Endothelial cell of umbilical vein (primary cell): ENCODE measurements around the gene DPY30. TPM values are rescaled to one million over a fixed set of nuclear protein-coding genes. Genes with fewer than 3 reads are reported as not detected.

ENCODE experiments used
- BruUV-seq: library from RNA; stranded (reverse); fragments of 400-500 nt; replicated peaks from 2 replicates; lab custom pipeline; 2021; lab: Mats Ljungman, UMichigan
- CTCF ChIA-PET: fragments of 300-600, 350-600 bp; sonication (Branson Sonifier 250); formaldehyde crosslinking; loops from one replicate; lab custom pipeline; 2021; ENCODE audit warnings: antibody characterized with exemption, inconsistent platforms; lab: Charles Lee
- POLR2A ChIA-PET: fragments of 300-600, 350-600 bp; sonication (Branson Sonifier 250); formaldehyde crosslinking; loops from one replicate; lab custom pipeline; 2021; ENCODE audit warnings: antibody characterized with exemption, inconsistent platforms; lab: Charles Lee
- DNase-seq: peaks from one replicate; pipeline ENCODE4 v3.0.0-alpha.2; 2011; ENCODE audit warnings: low read depth, low spot score
- FAIRE-seq: peaks from 2 replicates; lab custom pipeline; 2011; peaks lifted over from hg19 to GRCh38; lab: Jason Lieb, UNC
- H2AFZ ChIP-seq: 2 replicates; pipeline ENCODE4 v1.6.0; 2012; ENCODE audit warnings: low read depth, low read length, control low read depth, inconsistent platforms
- H3K27ac ChIP-seq: 2 replicates; pipeline ENCODE4 v1.5.1; 2011; ENCODE audit warnings: low read depth, mild to moderate bottlenecking, control low read depth, low read length, moderate library complexity; ENCODE audit not compliant: insufficient read depth
- H3K27me3 ChIP-seq, 2 experiments: 2 replicates each; pipeline versions ENCODE4 v1.6.0 to v1.6.1; 2011; ENCODE audit warnings: low read length in 2 of 2, mixed read lengths in 1 of 2; ENCODE audit not compliant: control insufficient read depth in 2 of 2, insufficient read depth in 2 of 2
- H3K36me3 ChIP-seq, 2 experiments: 2 replicates in 1 of 2; 3 replicates in 1 of 2; pipeline ENCODE4 v1.5.1; 2011; ENCODE audit warnings: low read length in 2 of 2, mild to moderate bottlenecking in 1 of 2, moderate library complexity in 1 of 2; ENCODE audit not compliant: control insufficient read depth in 2 of 2, insufficient read depth in 2 of 2; ENCODE audit errors: extremely low read depth in 1 of 2
- H3K4me1 ChIP-seq: 3 replicates; pipeline ENCODE4 v1.5.1; 2011; ENCODE audit warnings: mild to moderate bottlenecking, low read length; ENCODE audit not compliant: control insufficient read depth, insufficient read depth; ENCODE audit errors: extremely low read depth
- H3K4me2 ChIP-seq: 2 replicates; pipeline ENCODE4 v1.6.1; 2011; ENCODE audit warnings: low read length, control low read depth, mixed read lengths; ENCODE audit not compliant: insufficient read depth
- H3K4me3 ChIP-seq, 3 experiments: fragments of 200-600 bp in 1 of 3; sonication (generic), shearing (Covaris generic) in 1 of 3; replicated peaks in 1 of 3; 2 replicates each; pipeline ENCODE4 v1.5.1; 2011 to 2016; ENCODE audit warnings: control low read depth in 3 of 3, low read length in 3 of 3, mild to moderate bottlenecking in 2 of 3, inconsistent platforms in 1 of 3, low read depth in 1 of 3, moderate library complexity in 1 of 3; ENCODE audit not compliant: insufficient read depth in 1 of 3
- H3K79me2 ChIP-seq: 2 replicates; pipeline ENCODE4 v1.6.0; 2012; ENCODE audit warnings: low read length, inconsistent platforms; ENCODE audit not compliant: control insufficient read depth, insufficient read depth
- H3K9ac ChIP-seq: replicated peaks from 2 replicates; pipeline ENCODE3; 2011; ENCODE audit warnings: low read length, control low read depth; ENCODE audit not compliant: insufficient read depth; ENCODE audit errors: extremely low read depth
- H3K9me1 ChIP-seq: replicated peaks from 3 replicates; pipeline ENCODE4 v1.6.0; 2011; ENCODE audit warnings: mild to moderate bottlenecking, low read length; ENCODE audit not compliant: control insufficient read depth, insufficient read depth; ENCODE audit errors: extremely low read depth
- H3K9me3 ChIP-seq: replicated peaks from 2 replicates; pipeline ENCODE4 v1.5.1; 2012; ENCODE audit warnings: low read length, inconsistent platforms; ENCODE audit not compliant: control insufficient read depth, insufficient read depth
- H4K20me1 ChIP-seq: replicated peaks from 2 replicates; pipeline ENCODE3; 2011; ENCODE audit warnings: mild to moderate bottlenecking, low read length; ENCODE audit not compliant: control insufficient read depth, insufficient read depth; ENCODE audit errors: extremely low read depth
- CTCF ChIP-seq, 2 donors: IDR thresholded peaks; 1 replicate in 1 of 2; 2 replicates in 1 of 2; pipeline ENCODE4 v1.5.1; 2011; ENCODE audit warnings: low read length in 2 of 2, mild to moderate bottlenecking in 2 of 2, moderate library complexity in 2 of 2, control low read depth in 1 of 2, inconsistent platforms in 1 of 2, low read depth in 1 of 2; ENCODE audit not compliant: insufficient read depth in 1 of 2; ENCODE audit errors: extremely low read depth in 1 of 2
- EZH2 ChIP-seq: IDR thresholded peaks from 2 replicates; pipeline ENCODE4 v1.6.1; 2012; ENCODE audit warnings: borderline replicate concordance, low read depth, mild to moderate bottlenecking, moderate library complexity, low read length, inconsistent platforms; ENCODE audit not compliant: severe bottlenecking
- GATA2 ChIP-seq: IDR thresholded peaks from 2 replicates; pipeline ENCODE4 v1.7.0; 2011; ENCODE audit warnings: low read depth, mild to moderate bottlenecking, moderate library complexity, mixed read lengths, low read length; ENCODE audit not compliant: insufficient read length, insufficient read depth
- JUN ChIP-seq: IDR thresholded peaks from 2 replicates; pipeline ENCODE4 v1.6.1; 2011; ENCODE audit warnings: borderline replicate concordance, low read depth; ENCODE audit not compliant: insufficient read length, insufficient read depth
- MYC ChIP-seq: IDR thresholded peaks from one replicate; pipeline ENCODE4 v1.6.1; 2011; ENCODE audit warnings: mild to moderate bottlenecking, low read depth, low read length
- POLR2A ChIP-seq: IDR thresholded peaks from 2 replicates; pipeline ENCODE4 v1.6.1; 2012; ENCODE audit warnings: low read depth, mild to moderate bottlenecking, control low read depth, low read length
- POLR2AphosphoS5 ChIP-seq: IDR thresholded peaks from 2 replicates; pipeline ENCODE4 v1.6.1; 2012; ENCODE audit warnings: low read depth, mild to moderate bottlenecking, control low read depth, low read length, moderate library complexity; ENCODE audit not compliant: insufficient read depth
- dilution Hi-C: fragments of 300-500 bp; cut with MboI; formaldehyde crosslinking; loops from one replicate; pipeline ENCODE4 v1.15.0; 2019; ENCODE audit warnings: low sequenced_read_pairs; ENCODE audit not compliant: extremely low pct_ligation_motif_present
- intact Hi-C: fragments of 100-400 bp; cut with micrococcal nuclease; formaldehyde crosslinking; loops from one replicate; pipeline ENCODE4 v1.10.0; 2022
- polyA plus RNA-seq, 4 experiments: library from polyadenylated mRNA; depleted of rRNA in 3 of 4; stranded (reverse) in 3 of 4; unstranded in 1 of 4; fragments of >200 nt; gene quantifications; 2 replicates each; pipeline versions ENCODE4 v1.2.1 to v1.2.3, GENCODE V29; 2011 to 2012; ENCODE audit warnings: missing spikeins in 1 of 4
- total RNA-seq: library from RNA; stranded (reverse); gene quantifications from 2 replicates; pipeline ENCODE4 v1.2.3, GENCODE V29; 2021
- TF ChIP-seq, protein P1 (sequence below): IDR thresholded peaks from 2 replicates; pipeline ENCODE4 v1.6.1; 2011; ENCODE audit not compliant: insufficient read depth, insufficient read length

The DPY30 gene
- total and polyA plus RNA-seq, 2 donors (not counting 3 experiments of a cell fraction or from before 2014, with no cell fraction given), result 78.4 to 83.4 TPM

DNA sequence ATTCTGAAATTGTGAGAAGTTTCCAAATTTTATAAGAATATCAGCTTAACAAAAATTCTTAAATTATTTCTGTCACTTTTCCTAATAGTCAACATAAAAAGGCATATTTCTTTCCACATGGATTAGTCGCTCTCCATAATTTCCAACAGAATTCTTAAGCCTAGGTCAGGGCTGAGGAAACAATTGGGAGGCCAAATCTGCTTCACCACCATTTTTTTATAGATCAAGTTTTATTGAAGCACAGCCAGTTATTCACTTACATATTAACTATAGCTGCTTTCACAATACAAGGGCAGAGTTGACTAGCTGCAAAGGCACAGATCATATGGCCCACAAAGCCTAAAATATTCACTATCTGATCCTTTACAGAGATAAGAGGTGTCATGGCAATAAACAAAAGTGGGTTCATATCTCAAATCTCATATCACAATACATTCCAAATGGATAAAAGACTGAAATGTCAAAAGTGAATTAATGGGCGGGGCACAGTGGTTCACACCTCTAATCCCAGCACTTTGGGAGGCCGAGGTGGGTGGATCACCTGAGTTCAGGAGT, 47.5 kb downstream of the DPY30 start:
- Histone ChIP-seq H2AFZ (no peak overlapping the region), H3K27me3 (no peaks in the 10 kb centered on the region), H3K4me1 (peaks cover 3% of the 10 kb centered on the region), H4K20me1 (peaks cover 9% of the 10 kb centered on the region), H3K27ac (no peak overlapping the region), H3K36me3 (no peaks in the 10 kb centered on the region), H3K4me2 (no peak overlapping the region), H3K9ac (no peak overlapping the region), H3K4me3 (no peak overlapping the region), H3K9me1 (no peaks in the 10 kb centered on the region), H3K9me3 (no peaks in the 10 kb centered on the region), H3K79me2 (peaks cover 97% of the 10 kb centered on the region)
- DNase-seq (no peak), FAIRE-seq (no peak)
- TF ChIP-seq POLR2A, result no peak
- TF ChIP-seq CTCF (IDR thresholded peaks at IDR 0.05; ENCODE audit: extremely low read depth in 1 of 2, insufficient read depth in 1 of 2, low read depth in 1 of 2, low read length in 2 of 2), result no peak
- TF ChIP-seq JUN, result no peak
- TF ChIP-seq GATA2, result no peak
- TF ChIP-seq POLR2AphosphoS5, result no peak
- TF ChIP-seq EZH2, result no peak
- TF ChIP-seq, protein P1, sequence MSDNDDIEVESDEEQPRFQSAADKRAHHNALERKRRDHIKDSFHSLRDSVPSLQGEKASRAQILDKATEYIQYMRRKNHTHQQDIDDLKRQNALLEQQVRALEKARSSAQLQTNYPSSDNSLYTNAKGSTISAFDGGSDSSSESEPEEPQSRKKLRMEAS, result no peak
- TF ChIP-seq MYC, result no peak
- no TSS peak for BruUV-seq
- ChIA-PET CTCF (interaction anchor here (1.2 kb wide), 1 partner anchor 12 kb away, joined by 3 read pairs; no protein-coding TSS in a partner anchor), POLR2A (no interaction called here)
- dilution Hi-C loops (no loop called here), intact Hi-C loops (no loop called here)
